GM12864 (cell line): ENCODE data around the gene SON.
A peak's percentile ranks its signal among the peaks of the same experiment; 100 is the strongest.
"Not testable (repeated sequence)": the region's sequence is repeated elsewhere in the genome, so short reads cannot be mapped to it uniquely, and the experiment has no call there.

Experiments
- DNase-seq: peaks from one replicate; pipeline ENCODE4 v3.0.0-alpha.2; 2011; ENCODE audit warnings: low read depth
- H3K4me3 ChIP-seq: 2 replicates; pipeline ENCODE4 v1.5.1; 2011; ENCODE audit warnings: mild to moderate bottlenecking, low read depth, low read length, control low read depth
- CTCF ChIP-seq: IDR thresholded peaks from 2 replicates; pipeline ENCODE4 v1.5.1; 2011; ENCODE audit warnings: low read depth, mild to moderate bottlenecking, moderate library complexity, low read length, control low read depth, inconsistent platforms; ENCODE audit errors: missing control alignments

SON gene

GRCh38 chr21:33572350-33572749, 29.5 kb downstream of the SON start:
- TF ChIP-seq CTCF = no peak
- DNase-seq = no peak
- no peak overlapping the region for H3K4me3 ChIP-seq

- DNase-seq, H3K4me3 ChIP-seq: not testable (repeated sequence)
These were observed 33.9 kb downstream of the SON start for GRCh38 chr21:33576741-33577141.

- no peak for DNase-seq
- no peak overlapping the region for H3K4me3 ChIP-seq
- no peak for TF ChIP-seq CTCF
These were observed 35.4 kb downstream of the SON start for GRCh38 chr21:33578214-33578613.

GRCh38 chr21:33578959-33579542, 36.2 kb downstream of the SON start:
- H3K4me3 ChIP-seq = no peak overlapping the region
- DNase-seq = no peak
- TF ChIP-seq CTCF = no peak

- DNase-seq = no peak
- no peak overlapping the region for H3K4me3 ChIP-seq
- no peak for TF ChIP-seq CTCF
These were observed 41.6 kb downstream of the SON start for GRCh38 chr21:33584455-33584854.

GRCh38 chr21:33586927-33587326, 44.1 kb downstream of the SON start:
- H3K4me3 ChIP-seq = peak overlapping the region; percentile 86

GRCh38 chr21:33587792-33588484, 45.1 kb downstream of the SON start:
- peak overlapping the region; percentile 86 for H3K4me3 ChIP-seq
- TF ChIP-seq CTCF = no peak
- no peak for DNase-seq

More at GRCh38 chr21:33586927-33587326, 44.1 kb downstream of the SON start:
- DNase-seq = no peak
- no peak for TF ChIP-seq CTCF
